Upper lobe of left lung (tissue), 4 donors: Measurements from ENCODE around the gene ASIC3.

Source experiments
- EP300 ChIP-seq, 4 donors: sonication (generic); formaldehyde crosslinking; IDR thresholded peaks; one replicate each; pipeline ENCODE4 v1.5.1; 2017; ENCODE audit warnings: antibody characterized with exemption in 4 of 4, control low read depth in 2 of 4
- POLR2A ChIP-seq, 4 donors: fragments of 450-650 bp; IDR thresholded peaks; one replicate each; pipeline ENCODE4 v1.5.1; 2016 to 2017; ENCODE audit warnings: antibody characterized with exemption in 4 of 4, mild to moderate bottlenecking in 2 of 4
- TF ChIP-seq, protein P1 (sequence below), 6 experiments: fragments of 450-650 bp in 4 of 6; fragments of 200-600 bp in 2 of 6; sonication (generic) in 2 of 6; IDR thresholded peaks; one replicate each; pipeline ENCODE4 v1.5.1; 2016 to 2019; ENCODE audit warnings: antibody characterized with exemption in 6 of 6

DNA sequence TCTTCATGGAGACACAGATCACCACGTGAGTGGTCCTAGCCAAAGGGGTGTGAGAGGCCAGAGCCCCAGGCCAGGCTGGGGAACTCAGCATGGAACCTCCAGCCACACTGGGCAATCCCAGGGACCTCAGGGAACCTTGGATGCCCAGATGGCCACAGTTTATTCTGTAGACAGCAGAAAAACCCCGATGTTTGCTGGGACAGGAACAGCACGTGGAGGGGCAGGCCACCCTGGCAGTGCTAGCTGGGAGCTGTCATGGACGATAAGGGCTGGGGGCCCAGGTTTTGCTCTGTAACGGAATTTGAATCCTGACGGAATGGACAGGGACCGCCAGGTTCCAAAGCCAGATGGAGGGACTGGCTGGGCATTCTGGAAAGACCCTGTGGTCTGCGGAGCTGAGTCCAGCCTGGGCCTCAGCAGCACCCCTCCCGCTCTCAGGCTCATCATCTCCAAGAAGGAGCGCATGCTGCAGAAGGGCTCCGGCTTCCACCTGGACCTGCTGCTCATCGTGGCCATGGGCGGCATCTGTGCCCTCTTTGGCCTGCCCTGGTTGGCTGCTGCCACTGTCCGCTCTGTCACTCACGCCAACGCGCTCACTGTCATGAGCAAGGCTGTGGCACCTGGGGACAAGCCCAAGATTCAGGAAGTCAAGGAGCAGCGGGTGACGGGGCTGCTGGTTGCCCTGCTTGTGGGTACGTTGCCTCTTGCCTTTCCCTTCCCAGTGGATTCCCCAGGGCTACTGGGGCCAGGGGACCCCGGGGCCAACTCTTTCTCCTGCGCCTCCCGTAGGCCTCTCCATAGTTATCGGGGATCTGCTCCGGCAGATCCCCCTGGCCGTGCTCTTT, 26.7 kb downstream of the ASIC3 start:
- TF ChIP-seq, protein P1, sequence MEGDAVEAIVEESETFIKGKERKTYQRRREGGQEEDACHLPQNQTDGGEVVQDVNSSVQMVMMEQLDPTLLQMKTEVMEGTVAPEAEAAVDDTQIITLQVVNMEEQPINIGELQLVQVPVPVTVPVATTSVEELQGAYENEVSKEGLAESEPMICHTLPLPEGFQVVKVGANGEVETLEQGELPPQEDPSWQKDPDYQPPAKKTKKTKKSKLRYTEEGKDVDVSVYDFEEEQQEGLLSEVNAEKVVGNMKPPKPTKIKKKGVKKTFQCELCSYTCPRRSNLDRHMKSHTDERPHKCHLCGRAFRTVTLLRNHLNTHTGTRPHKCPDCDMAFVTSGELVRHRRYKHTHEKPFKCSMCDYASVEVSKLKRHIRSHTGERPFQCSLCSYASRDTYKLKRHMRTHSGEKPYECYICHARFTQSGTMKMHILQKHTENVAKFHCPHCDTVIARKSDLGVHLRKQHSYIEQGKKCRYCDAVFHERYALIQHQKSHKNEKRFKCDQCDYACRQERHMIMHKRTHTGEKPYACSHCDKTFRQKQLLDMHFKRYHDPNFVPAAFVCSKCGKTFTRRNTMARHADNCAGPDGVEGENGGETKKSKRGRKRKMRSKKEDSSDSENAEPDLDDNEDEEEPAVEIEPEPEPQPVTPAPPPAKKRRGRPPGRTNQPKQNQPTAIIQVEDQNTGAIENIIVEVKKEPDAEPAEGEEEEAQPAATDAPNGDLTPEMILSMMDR (IDR thresholded peaks at IDR 0.05) = no peak
- no peak for TF ChIP-seq POLR2A (IDR thresholded peaks at IDR 0.05)
- TF ChIP-seq EP300 (IDR thresholded peaks at IDR 0.05) = no peak
